Cardiac fibroblast (primary cell): ENCODE data around the gene CLP1.
A peak's percentile ranks its signal among the peaks of the same experiment; 100 is the strongest.
"Not testable (repeated sequence)": the region's sequence is repeated elsewhere in the genome, so short reads cannot be mapped to it uniquely, and the experiment has no call there.

Experiments
- DNase-seq, 2 donors: peaks; one replicate each; pipeline versions ENCODE4 v3.0.0 to v3.0.0-alpha.2; 2010; ENCODE audit warnings: low read depth in 2 of 2
- H3K4me3 ChIP-seq, 2 donors: replicated peaks in 1 of 2; 1 replicate in 1 of 2; 2 replicates in 1 of 2; pipeline ENCODE4 v1.5.1; 2011; ENCODE audit warnings: low read depth in 2 of 2, low read length in 2 of 2, mild to moderate bottlenecking in 2 of 2, moderate library complexity in 1 of 2
- CTCF ChIP-seq: IDR thresholded peaks from one replicate; pipeline ENCODE4 v1.5.1; 2011; ENCODE audit warnings: low read depth, mild to moderate bottlenecking, low read length, inconsistent platforms

The CLP1 gene

GRCh38 chr11:57649826-57650738 is 7.5 kb upstream of the CLP1 start, which contains the start of gene YPEL4:
TSS of gene YPEL4 (minus strand) at chr11:57649912. CDS start at chr11:57647107, 2,805 bp downstream.
- H3K4me3 ChIP-seq, result peak within 1 kb of the TSS; percentile 55
- DNase-seq, result peak; percentile 74 to 87

GRCh38 chr11:57650739-57651090 is 6.8 kb upstream of the CLP1 start:
- no peak for DNase-seq
- H3K4me3 ChIP-seq, result no peak overlapping the region
- no peak for TF ChIP-seq CTCF

More at GRCh38 chr11:57649826-57650738, 7.5 kb upstream of the CLP1 start, which contains the start of gene YPEL4:
- TF ChIP-seq CTCF, result no peak

GRCh38 chr11:57651408-57651807 is 6.2 kb upstream of the CLP1 start:
- no peak overlapping the region for H3K4me3 ChIP-seq
- DNase-seq, result no peak
- no peak for TF ChIP-seq CTCF

- DNase-seq, H3K4me3 ChIP-seq: not testable (repeated sequence)
Observed at GRCh38 chr11:57652230-57652629, 5.3 kb upstream of the CLP1 start.

GRCh38 chr11:57652662-57653061 is 4.9 kb upstream of the CLP1 start:
- peak in 1 of 2 donors; percentile 17 for DNase-seq
- H3K4me3 ChIP-seq, result no peak overlapping the region
- no peak for TF ChIP-seq CTCF

GRCh38 chr11:57653163-57653562 is 4.4 kb upstream of the CLP1 start:
- DNase-seq, result no peak
- H3K4me3 ChIP-seq, result no peak overlapping the region
- no peak for TF ChIP-seq CTCF

GRCh38 chr11:57656885-57657193 is 723 bp upstream of the CLP1 start:
- no peak for TF ChIP-seq CTCF
- H3K4me3 ChIP-seq, result peak overlapping the region in 1 of 2 donors; percentile 65
- no peak for DNase-seq
